Activated CD8-positive, alpha-beta memory T cell treated with anti-CD3 and anti-CD28 coated beads, Interleukin-2, amount 10 ng/mL, durations not matched to agents 7 days and 5 days (primary cell): Measurements from ENCODE around the gene TMEM131L. TPM values are rescaled to one million over a fixed set of nuclear protein-coding genes. Genes with fewer than 3 reads are reported as not detected.
"Not testable (repeated sequence)": the region's sequence is repeated elsewhere in the genome, so short reads cannot be mapped to it uniquely, and the experiment has no call there.

ENCODE experiments used
- ATAC-seq: fragments of 150-1000 bp; cut with Tn5 transposase; one replicate; pipeline ENCODE4 v1.10.0; 2021; ENCODE audit warnings: moderate library complexity
- CTCF ChIA-PET: fragments of 350-600 bp; sonication (Branson Sonifier 250); formaldehyde crosslinking; loops from one replicate; lab custom pipeline; 2021; ENCODE audit warnings: antibody characterized with exemption; lab: Charles Lee
- DNase-seq: peaks from one replicate; pipeline ENCODE4 v3.0.0-alpha.2; 2020
- H3K27ac Mint-ChIP-seq: one replicate; pipeline ENCODE4 v1.8.0; 2021; ENCODE audit warnings: mild to moderate bottlenecking, mixed read lengths
- H3K27me3 Mint-ChIP-seq: one replicate; pipeline ENCODE4 v1.8.0; 2021; ENCODE audit warnings: mixed read lengths
- H3K36me3 Mint-ChIP-seq: one replicate; pipeline ENCODE4 v1.8.0; 2021; ENCODE audit warnings: mild to moderate bottlenecking, mixed read lengths
- H3K4me1 Mint-ChIP-seq: one replicate; pipeline ENCODE4 v1.8.0; 2021; ENCODE audit warnings: mixed read lengths
- H3K4me3 Mint-ChIP-seq: one replicate; pipeline ENCODE4 v1.8.0; 2021; ENCODE audit warnings: mild to moderate bottlenecking, moderate library complexity, mixed read lengths
- H3K9me3 Mint-ChIP-seq: one replicate; pipeline ENCODE4 v1.8.0; 2022; ENCODE audit warnings: low read depth, mixed read lengths
- total RNA-seq, 2 experiments: library from RNA; stranded (reverse); gene quantifications; one replicate each; pipeline ENCODE4 v1.2.3, GENCODE V29; 2021

TMEM131L gene
- total RNA-seq, 2 experiments from 2014 or later = 29.2 to 34.0 TPM

DNA sequence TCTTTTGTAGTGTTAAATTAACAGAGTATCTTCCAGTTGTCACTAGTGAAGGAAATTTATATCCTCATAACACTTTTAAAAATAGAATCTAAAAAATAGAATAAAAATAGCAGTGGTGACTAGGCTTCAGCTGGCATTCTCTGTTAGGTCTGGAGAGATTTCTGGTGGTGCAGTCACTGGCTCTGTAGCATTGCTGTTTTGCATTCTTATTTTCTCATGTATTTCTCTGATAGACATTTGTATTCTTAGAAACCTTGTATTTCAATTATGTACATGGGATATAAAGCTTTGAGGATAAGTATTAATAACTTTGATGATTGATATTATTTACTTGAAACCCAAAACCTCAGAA lies 87.6 kb downstream of the TMEM131L start:
- no peak for DNase-seq
- no peak overlapping the region for H3K27ac Mint-ChIP-seq
- ATAC-seq = no peak
- H3K4me3 Mint-ChIP-seq = no peak overlapping the region
- H3K36me3 Mint-ChIP-seq = peaks cover 8% of the 10 kb centered on the region
- H3K27me3 Mint-ChIP-seq = no peaks in the 10 kb centered on the region
- CTCF ChIA-PET = interaction anchor here (0.9 kb wide), 1 partner anchor 15 kb away, joined by 3 read pairs; no protein-coding TSS in a partner anchor
- no peaks in the 10 kb centered on the region for H3K9me3 Mint-ChIP-seq
- H3K4me1 Mint-ChIP-seq = peaks cover 8% of the 10 kb centered on the region

DNA sequence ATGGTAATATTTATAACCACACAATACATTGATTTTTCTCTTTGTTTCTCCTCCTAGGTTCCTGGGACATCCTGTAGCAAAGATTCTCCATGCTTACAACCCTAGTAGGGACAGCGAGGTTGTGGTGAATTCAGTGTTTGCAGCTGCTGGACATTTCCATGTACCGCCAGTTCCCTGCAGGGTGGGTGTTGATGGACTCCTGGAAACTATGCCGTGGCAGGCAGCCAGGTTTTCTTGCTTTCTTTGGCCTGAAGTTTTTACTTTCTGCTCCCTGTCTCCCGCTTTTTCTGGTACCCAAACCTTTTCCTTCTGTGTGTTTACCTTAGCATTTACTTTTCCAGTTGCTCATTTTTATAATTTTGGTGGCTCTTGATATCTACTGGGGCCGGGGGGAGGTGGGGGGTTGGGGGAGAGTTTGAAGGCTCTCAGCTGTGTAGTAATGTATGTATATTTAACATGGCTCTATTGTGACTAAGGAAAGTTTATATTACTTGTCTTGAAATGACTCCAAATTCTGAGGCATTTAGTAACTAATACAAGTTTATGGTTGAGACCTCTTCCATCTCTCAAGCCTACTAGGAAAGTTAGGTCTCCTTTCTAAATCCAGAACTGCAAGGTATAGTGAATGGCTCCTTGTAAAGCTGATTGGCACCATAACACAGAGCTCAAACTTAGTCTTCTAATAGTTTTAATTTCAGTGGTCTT lies 89.7 kb downstream of the TMEM131L start:
- DNase-seq (no peak), ATAC-seq (no peak)
- peaks cover 22% of the 10 kb centered on the region for H3K36me3 Mint-ChIP-seq
- peaks cover 4% of the 10 kb centered on the region for H3K9me3 Mint-ChIP-seq
- H3K27me3 Mint-ChIP-seq = no peaks in the 10 kb centered on the region
- CTCF ChIA-PET = interaction anchor here (1.1 to 1.9 kb wide), 4 partner anchors 12 to 123 kb away, joined by 3 to 4 read pairs (median 4); no protein-coding TSS in a partner anchor
- H3K4me1 Mint-ChIP-seq = peaks cover 9% of the 10 kb centered on the region
- H3K4me3 Mint-ChIP-seq = no peak overlapping the region
- no peak overlapping the region for H3K27ac Mint-ChIP-seq

DNA sequence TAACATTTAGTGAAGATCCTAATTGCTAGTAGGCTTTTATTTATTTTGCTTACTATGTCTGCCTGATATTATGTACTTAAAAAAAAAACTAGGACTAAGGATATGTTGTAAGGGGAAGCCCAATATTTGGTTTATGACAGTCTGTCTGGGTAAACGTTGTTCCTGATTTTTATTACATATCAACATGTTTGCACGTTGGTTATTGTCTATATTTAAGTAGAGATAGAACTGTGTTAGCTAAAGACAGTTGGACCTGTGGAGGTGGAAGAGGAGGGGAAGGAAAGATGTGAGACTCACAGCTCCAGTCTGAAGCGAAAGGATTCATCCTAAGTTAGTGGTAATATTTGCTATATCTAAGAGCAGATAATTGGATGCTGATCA lies 90.3 kb downstream of the TMEM131L start:
- no peak overlapping the region for H3K27ac Mint-ChIP-seq
- ATAC-seq = no peak
- DNase-seq = no peak
- H3K9me3 Mint-ChIP-seq = peaks cover 7% of the 10 kb centered on the region
- H3K4me1 Mint-ChIP-seq = peaks cover 12% of the 10 kb centered on the region
- H3K36me3 Mint-ChIP-seq = peaks cover 26% of the 10 kb centered on the region
- no peaks in the 10 kb centered on the region for H3K27me3 Mint-ChIP-seq
- H3K4me3 Mint-ChIP-seq = no peak overlapping the region
- CTCF ChIA-PET = interaction anchor here (1.1 to 1.9 kb wide), 3 partner anchors 13 to 124 kb away, joined by 3 to 4 read pairs (median 3); no protein-coding TSS in a partner anchor

DNA sequence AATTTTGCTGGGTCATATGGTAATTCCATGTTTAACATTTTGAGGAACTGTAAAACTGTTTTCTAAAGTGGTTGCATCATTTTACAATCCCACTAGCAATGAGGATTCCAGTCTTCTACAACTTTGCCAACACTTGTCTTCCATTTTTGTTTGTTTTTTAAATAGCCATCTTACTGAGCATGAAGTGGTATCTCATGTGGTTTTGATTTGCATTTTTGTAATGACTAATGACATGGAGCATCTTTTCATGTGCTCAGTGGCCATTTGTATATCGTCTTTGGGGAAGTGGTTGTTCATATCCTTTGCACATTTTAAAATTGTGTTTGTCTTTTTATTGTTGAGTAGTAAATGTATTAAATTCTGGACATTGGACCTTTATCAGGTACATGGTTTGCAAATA lies 94.7 kb downstream of the TMEM131L start:
- peaks cover 11% of the 10 kb centered on the region for H3K9me3 Mint-ChIP-seq
- DNase-seq (no peak), ATAC-seq (no peak)
- H3K27ac Mint-ChIP-seq = no peak overlapping the region
- no peaks in the 10 kb centered on the region for H3K27me3 Mint-ChIP-seq
- CTCF ChIA-PET = no interaction called here
- no peak overlapping the region for H3K4me3 Mint-ChIP-seq
- H3K4me1 Mint-ChIP-seq = peaks cover 16% of the 10 kb centered on the region
- peaks cover 41% of the 10 kb centered on the region for H3K36me3 Mint-ChIP-seq

DNA sequence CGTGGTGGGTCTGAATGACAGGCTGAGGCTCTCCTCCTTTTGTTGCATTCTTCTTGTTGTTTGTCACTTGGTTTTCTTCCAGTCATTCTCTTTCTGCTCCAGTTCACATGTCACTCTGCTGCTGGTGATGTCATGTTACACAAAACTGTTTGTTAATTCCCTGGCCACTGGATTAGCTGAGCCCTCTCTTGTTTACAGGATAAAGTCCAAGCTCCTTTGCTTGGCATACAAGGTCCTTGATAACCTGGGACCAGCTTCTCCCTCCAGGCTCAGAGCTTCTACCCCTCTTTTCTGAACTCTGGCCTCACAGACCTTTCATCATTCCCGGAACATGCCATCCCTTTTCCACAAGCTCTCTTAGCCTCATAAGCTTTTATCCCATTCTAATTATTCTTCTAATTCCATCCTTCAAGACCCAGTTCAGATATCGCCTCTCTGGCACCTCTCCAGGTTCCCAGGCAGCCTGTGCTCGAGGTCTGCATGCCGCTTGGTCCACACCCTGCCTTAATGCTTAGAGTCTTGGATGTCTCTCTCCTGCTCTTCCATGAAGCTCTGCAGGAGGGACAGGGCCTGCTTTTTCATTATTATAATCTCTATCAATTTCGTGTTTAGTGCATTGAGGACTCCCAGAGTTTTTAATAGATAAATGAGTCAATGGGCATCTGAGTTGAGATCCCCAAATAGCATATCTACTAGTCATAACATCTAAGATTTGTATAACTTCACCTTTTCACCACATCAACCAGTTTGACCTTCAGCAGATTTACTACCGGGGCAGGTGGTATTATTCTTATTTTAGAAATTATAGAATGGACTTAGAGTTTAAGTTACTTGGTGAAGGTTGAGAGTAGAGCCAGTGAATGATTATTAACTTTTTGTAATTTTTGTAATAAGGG lies 98.7 kb downstream of the TMEM131L start:
- ATAC-seq (no peak), DNase-seq (no peak)
- Mint-ChIP-seq H3K36me3 (peaks cover 39% of the 10 kb centered on the region), H3K4me3 (no peak overlapping the region), H3K27me3 (no peaks in the 10 kb centered on the region), H3K27ac (no peak overlapping the region), H3K9me3 (peaks cover 11% of the 10 kb centered on the region), H3K4me1 (peaks cover 16% of the 10 kb centered on the region)
- CTCF ChIA-PET = interaction anchor here (0.8 to 1.3 kb wide), 2 partner anchors 9 to 64 kb away, joined by 3 read pairs; no protein-coding TSS in a partner anchor

DNA sequence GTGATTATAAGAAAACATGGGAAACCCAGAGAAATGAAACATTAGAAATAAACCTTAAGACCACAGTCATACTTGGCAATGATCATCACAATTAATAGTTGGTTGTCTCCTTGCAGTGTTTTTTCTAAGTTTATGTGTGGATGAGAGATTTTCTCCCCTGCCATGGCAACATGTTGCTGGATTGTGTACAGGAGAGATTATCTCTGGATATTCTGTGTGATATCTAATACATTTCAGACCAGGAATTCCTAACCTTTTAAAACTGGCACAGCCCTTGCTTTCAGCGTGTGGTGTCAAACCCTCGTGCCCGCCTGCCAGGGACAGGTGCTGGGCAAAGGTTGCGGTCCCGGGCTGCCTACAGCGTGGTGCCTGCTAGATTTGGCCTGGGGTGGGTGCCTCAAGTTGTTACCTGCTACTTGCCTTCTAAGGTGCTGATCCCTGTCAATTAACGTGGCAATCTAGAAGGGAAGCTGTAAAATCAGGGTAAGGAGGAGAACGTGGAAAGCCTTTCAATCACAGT lies 100.5 kb downstream of the TMEM131L start:
- CTCF ChIA-PET = no interaction called here
- ATAC-seq = no peak
- no peaks in the 10 kb centered on the region for H3K27me3 Mint-ChIP-seq

DNA sequence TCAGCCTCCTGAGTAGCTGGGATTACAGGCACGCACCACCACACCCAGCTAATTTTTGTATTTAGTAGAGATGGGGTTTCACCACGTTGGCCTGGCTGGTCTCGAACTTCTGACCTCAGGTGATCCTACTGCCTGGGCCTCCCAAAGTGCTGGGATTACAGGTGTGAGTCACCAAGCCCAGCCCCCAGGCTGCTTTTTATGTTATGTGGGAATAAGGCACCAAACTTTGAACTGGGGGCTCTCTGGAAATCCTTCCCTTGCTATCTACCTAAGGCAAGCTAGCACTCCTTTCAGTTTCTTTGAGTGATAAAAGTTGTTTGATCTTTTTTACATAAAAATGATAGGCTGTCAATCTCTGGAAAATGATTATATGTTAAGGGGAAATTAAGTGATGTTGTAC lies 101.5 kb downstream of the TMEM131L start:
- Mint-ChIP-seq H3K36me3 (peaks cover 24% of the 10 kb centered on the region), H3K4me1 (peaks cover 22% of the 10 kb centered on the region)
- H3K27ac Mint-ChIP-seq = not testable (repeated sequence)

More for the DNA sequence above, 100.5 kb downstream of the TMEM131L start:
- Mint-ChIP-seq H3K4me3 (no peak overlapping the region), H3K4me1 (peaks cover 20% of the 10 kb centered on the region), H3K36me3 (peaks cover 22% of the 10 kb centered on the region), H3K27ac (no peak overlapping the region), H3K9me3 (peaks cover 2% of the 10 kb centered on the region)
- DNase-seq = no peak

DNA sequence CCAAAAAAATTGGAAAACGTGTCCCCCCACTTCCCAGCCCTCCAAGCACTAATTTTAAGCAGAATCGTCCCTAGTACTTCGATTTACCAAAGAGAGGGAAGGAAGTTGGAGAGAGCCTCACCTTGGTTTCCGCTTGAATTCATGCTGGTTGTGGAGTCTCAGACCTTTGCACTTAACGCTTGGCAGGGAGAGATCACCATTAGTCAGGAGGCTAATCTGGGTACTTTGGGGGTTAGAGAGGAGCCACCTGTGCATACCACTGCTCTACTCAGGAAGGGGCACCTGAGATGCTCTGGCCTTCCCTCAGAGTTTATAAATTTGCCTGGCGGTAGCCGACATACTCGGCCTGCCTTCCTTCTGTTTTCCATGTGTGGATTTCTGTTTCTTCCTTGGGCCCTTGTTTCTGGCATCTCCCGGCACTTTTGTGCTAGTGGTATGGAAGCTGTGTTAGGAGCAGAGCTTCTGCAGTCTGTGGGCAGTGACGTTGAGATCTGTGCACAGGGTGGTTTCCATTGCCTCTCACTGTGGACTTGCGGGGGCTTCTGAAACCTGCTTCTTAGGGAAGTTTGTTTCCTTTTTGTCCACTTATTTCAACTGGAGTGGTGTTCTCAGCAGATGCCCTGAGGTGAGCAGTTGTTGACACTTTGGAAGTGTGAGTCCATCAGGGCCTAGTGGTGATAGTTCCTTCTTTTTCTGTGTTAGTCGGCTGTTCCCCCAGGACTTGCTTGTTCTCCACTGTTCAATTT lies 104.2 kb downstream of the TMEM131L start:
- Mint-ChIP-seq H3K4me3 (no peak overlapping the region), H3K9me3 (no peaks in the 10 kb centered on the region), H3K36me3 (peaks cover 16% of the 10 kb centered on the region), H3K4me1 (peaks cover 40% of the 10 kb centered on the region), H3K27ac (peak overlapping the region; percentile 36), H3K27me3 (no peaks in the 10 kb centered on the region)
- no peak for ATAC-seq
- DNase-seq = no peak
- CTCF ChIA-PET = interaction anchor here (1.0 to 4.7 kb wide), 5 partner anchors 12 to 137 kb away, joined by 3 to 75 read pairs (median 8); partner anchors contain the start of gene TMEM131L

More for the DNA sequence above, 101.5 kb downstream of the TMEM131L start:
- not testable (repeated sequence) for ATAC-seq, H3K4me3 Mint-ChIP-seq, H3K9me3 Mint-ChIP-seq, H3K27me3 Mint-ChIP-seq, DNase-seq
- CTCF ChIA-PET = interaction anchor here (0.8 to 2.3 kb wide), 5 partner anchors 41 to 135 kb away, joined by 3 to 8 read pairs (median 3); no protein-coding TSS in a partner anchor

DNA sequence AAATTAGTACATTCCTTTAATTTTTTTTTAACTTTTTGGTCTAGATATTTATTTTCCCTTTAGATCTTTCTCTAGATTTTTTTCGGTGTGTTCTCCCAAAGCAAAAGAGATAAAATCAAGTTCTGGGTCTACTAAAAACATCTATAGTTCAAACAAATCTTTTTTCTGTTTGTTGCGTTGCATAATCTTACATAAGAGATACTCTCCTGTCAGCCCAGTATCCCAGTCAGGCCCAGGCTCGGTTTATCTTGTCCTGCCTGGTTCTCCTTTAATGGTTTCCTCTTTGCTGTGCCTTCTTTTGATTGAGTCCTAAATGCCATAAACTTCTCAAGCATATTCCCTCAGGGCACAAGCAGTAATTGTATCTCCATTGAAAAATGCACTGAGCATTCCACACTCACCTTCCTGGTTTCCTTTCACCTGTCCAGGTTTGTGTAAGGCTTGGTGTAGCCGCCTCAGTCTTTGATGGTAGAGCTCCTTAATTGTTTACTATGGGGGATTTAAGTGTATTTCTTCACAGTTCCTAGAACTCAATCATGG lies 104.9 kb downstream of the TMEM131L start:
- Mint-ChIP-seq H3K27me3 (no peaks in the 10 kb centered on the region), H3K27ac (peak overlapping the region; percentile 5), H3K36me3 (peaks cover 16% of the 10 kb centered on the region), H3K4me3 (no peak overlapping the region), H3K9me3 (no peaks in the 10 kb centered on the region), H3K4me1 (peaks cover 44% of the 10 kb centered on the region)
- DNase-seq (no peak), ATAC-seq (no peak)
- CTCF ChIA-PET = interaction anchor here (0.7 to 4.7 kb wide), 5 partner anchors 46 to 227 kb away, joined by 3 to 75 read pairs (median 5); partner anchors contain the start of genes MND1 and TMEM131L

DNA sequence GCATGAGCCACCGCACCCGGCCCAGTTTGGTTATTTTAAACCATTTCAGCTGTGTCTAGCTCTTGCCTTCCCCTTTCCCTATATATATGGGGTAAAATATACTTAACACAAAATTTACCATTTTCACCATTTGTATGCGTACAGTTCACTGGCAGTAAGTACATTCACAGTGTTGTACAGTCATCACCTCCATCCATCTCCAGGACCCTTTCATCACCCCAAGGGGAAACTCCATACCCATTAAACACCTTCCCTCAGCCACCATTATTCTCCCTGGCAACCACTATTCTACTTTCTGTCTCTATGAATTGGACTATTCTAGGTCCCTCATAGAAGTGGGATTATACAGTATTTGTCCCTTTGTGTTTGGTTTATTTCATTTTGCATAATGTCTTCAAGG lies 106.4 kb downstream of the TMEM131L start:
- ATAC-seq (no peak), DNase-seq (no peak)
- Mint-ChIP-seq H3K4me3 (no peak overlapping the region), H3K9me3 (no peaks in the 10 kb centered on the region), H3K36me3 (peaks cover 7% of the 10 kb centered on the region), H3K27me3 (no peaks in the 10 kb centered on the region), H3K27ac (no peak overlapping the region), H3K4me1 (peaks cover 47% of the 10 kb centered on the region)
- CTCF ChIA-PET = interaction anchor here (1.6 to 4.7 kb wide), 5 partner anchors 75 to 147 kb away, joined by 3 to 75 read pairs (median 22); partner anchors contain the start of gene TMEM131L

DNA sequence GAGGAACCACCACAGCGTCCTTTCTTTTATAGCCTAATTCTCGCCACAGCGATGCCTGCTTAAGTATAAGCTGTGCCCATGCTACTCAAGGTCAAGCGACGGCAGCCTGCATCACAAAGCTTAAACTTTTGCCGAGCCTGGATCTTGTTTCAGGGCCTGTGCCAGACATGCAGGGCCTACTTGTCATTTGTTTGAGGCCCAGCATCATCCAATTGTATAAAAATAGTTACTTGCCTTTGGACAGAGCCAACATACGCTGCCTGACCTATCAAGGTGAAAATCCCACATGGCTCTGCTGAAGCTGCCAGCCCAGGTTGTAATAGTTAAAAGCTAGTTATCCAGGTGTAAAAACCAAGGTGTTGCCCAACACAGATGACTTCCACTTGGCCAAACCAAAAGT lies 107.1 kb downstream of the TMEM131L start:
- Mint-ChIP-seq H3K36me3 (peaks cover 7% of the 10 kb centered on the region), H3K27ac (peak overlapping the region; percentile 18), H3K9me3 (no peaks in the 10 kb centered on the region), H3K4me1 (peaks cover 47% of the 10 kb centered on the region), H3K4me3 (no peak overlapping the region), H3K27me3 (no peaks in the 10 kb centered on the region)
- ATAC-seq = no peak
- CTCF ChIA-PET = interaction anchor here (0.6 to 4.7 kb wide), 20 partner anchors 18 to 230 kb away, joined by 3 to 75 read pairs (median 7); partner anchors contain the start of genes MND1 and TMEM131L
- DNase-seq = no peak
